NK-92 (cell line): ENCODE data around the gene FDXR.

Experiments used
- DNase-seq: peaks from one replicate; lab custom pipeline; 2025; ENCODE audit not compliant: unreplicated experiment; lab: John Stamatoyannopoulos, UW

Gene FDXR

DNA sequence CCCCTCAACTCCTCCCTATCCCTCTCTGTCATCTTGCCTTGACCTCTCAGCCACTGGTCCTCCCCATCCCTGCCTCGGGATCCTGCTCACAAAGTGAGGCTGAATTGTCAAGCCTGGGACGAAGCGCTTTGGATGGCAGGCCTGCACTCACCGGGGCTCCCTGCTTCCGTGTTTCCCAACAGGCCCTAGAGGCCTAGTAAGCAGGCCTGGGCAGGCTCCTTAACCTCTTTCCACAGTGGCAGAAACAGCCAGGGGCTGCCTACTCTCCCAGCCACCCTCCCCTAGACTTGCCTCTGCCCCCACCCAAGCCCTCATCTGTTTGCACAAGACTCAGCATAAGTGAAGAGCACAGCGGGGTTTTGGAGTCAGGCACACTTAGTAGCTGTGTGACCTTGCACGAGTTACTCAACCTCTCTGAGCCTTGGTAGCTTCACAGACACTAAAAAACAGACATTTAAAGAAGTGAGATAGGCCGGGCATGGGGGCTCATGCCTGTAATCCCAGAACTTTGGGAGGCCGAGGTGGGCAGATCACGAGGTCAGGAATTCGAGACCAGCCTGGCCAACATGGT is 25.7 kb upstream of the FDXR start:
- no peak for DNase-seq

DNA sequence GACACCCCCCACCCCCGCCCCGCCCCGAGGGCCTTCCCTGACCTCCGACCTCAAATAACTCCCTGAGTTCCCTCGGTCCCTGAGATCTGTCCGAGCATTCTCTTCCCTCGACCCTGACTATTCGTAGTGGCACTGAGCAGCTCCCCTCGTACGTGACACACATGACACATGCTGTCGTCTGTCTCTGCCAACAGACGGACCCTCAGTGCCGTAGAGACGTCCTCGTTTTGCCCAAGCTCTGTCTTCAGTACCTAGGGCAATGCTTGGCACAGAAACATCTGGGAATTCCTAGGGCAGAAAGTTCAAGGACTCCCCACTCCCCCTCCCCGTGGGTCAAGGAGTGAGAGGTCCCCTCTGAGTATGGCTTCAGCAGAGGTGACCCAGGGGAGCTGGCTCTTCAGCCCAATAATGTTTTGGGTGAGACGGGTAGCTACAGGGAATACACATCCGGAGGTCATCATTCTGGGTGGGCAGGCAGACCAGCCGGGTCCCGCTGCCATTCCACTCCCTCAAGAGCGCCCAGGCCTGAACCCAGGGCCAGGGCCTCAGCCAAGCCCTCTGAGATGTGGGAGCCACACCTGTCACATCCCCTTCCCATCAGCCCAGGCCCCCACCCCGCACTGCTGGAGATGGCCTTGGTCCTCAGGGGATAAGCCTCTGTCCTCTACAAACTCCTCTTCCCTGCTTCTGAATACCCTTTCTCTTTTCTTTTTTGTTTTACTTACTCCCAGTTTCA is 21.3 kb upstream of the FDXR start:
- no peak for DNase-seq

DNA sequence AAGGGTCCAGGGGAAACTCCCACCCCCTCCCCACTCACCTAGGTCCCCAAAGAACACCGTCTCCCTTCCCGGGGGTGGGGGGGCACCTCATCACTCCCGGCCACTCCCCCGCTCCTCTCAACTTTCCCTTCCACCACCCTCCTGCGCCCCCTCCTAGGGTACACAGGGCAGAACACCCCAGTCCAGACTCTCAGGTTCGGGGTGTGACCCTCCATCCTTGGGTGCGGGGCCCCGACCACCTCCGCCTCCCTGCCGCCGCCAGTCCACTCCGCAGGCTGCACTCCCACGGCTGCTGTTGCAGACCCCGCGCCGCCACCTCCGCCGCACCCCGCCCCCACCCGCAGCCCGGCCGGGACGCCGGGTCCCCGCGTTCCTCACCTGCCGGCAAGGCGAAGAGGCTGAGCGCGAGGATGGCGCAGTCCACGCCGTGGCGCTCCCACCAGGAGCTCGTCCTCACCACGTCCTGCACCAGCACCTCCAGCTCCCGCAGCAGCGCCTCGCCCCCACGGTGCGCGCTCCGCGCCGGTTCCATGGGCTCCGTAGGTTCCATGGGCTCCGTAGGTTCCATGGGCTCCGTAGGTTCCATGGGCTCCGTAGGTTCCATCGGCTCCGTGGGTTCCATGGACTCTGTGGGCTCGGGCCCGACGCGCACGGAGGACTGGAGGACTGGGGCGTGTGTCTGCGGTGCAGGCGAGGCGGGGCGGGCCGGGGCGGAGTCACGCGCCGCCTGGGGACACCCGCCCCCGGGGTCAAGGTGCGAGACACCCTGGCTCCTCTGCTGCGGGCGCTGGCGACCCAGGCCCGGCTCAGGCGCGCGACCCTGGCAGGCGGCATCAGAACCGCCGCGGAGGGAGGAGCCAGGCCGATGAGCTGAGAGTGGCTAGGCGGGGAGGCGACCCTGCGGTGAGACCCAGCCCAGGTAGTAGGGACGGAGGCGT is 20.4 kb upstream of the FDXR start, which contains the start of gene FADS6:
Gene FADS6 (minus strand): TSS at position 660 of the 938 bp plus-strand sequence. CDS start 38 bp downstream, at position 622.
- no peak for DNase-seq

- DNase-seq = no peak
Observed at GRCh38 chr17:74892013-74892841, 19.4 kb upstream of the FDXR start.

DNA sequence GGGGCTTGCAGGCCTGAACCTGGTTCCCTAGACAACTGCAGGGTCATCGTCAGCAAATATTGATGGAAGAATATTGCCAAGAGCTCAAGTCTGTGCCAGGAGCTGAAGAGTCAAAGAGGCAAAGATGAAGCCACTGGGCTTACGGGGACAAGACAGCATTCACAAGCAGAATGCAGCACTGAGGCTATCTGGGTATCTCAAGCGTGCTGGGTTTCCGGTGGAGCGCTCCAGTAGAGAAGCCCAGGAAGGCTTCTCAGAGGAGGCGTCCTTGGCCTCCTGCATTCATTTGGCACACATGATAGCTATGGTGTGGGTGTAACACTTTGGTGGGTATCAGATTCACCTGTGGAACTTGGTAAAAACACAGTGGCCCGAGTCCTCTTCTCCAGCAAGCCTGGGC is 17.8 kb upstream of the FDXR start:
- DNase-seq = no peak

DNA sequence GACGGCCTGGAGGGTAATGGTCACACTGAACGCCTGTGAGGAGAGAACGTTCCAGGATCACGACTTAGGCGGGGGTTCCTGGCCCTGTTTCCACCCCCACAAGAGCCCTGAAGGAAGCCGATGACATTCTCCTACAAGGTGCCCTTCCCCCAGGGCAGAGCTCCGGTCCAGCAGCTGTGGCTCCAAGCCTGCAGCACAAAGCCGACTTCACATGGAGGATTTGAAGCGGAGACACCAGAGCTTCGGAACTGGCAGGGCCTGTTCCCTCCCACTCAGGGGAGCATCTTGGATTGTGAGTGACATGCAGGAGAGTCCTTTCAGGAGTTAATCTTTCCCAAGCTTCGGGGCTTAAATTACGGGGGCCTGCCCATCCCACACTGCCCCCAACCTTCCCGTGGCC is 15.7 kb upstream of the FDXR start:
- DNase-seq = no peak

DNA sequence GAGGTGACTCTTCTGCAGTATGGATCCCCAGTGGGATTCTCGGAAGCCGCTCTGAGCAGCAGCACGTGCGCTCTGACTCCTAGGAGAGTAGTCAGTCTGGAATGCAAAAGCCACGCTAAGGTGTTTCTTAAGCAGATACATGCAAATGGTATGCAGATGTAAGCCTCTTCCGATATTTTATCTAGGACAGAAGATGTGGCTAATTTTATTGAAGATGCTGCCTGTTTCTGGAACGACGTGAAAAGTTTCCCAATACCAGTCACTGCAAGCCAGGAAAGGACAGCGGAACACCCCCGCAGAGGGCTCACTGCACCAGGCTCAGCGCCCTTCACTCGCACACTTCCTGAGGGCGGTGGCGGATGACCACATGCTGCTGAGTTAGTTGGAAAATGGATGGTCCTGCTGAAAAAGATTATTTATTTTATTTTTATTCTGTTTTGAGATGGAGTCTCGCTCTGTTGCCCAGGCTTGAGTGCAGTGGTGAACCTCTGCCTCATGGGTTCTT is 10.5 kb upstream of the FDXR start:
- DNase-seq = no peak

DNA sequence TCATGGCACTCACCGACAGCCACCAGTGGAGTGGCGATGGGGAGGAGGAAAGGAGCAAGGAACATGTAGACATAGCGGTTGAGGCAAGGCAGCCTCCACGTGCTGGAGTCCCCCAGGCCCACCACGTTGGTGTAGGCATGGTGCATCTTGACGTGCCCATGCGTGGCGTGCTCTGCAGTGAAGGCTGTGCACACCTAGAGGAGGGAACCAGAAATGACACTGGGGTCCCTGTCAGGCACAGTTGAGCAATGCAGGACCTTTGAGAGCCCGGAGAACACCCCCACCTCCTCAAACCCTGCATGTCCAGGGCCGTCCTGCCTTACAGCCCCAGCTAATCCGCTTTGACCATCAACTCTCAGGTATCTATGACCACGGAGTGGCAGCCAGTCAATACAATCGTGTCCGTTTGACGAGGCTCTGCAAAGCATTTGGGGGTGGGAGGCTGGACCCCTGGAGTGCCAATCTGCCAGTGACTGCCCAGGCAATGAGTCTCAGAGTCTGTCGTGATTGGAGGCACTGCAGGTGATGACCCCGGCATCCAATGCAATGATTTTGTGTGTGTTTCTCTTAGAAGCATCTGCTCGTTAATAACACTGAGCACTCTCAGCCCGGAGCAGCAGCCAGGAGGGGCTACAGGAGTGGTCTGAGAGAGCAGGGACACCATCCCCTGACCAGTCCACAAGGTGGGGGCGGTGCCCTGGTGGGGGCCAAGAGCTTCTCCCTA is 9.9 kb upstream of the FDXR start:
- DNase-seq = no peak

- DNase-seq = no peak
Observed at GRCh38 chr17:74881073-74881472, 8.3 kb upstream of the FDXR start.

GRCh38 chr17:74879308-74879707 is 6.5 kb upstream of the FDXR start:
- DNase-seq = no peak

DNA sequence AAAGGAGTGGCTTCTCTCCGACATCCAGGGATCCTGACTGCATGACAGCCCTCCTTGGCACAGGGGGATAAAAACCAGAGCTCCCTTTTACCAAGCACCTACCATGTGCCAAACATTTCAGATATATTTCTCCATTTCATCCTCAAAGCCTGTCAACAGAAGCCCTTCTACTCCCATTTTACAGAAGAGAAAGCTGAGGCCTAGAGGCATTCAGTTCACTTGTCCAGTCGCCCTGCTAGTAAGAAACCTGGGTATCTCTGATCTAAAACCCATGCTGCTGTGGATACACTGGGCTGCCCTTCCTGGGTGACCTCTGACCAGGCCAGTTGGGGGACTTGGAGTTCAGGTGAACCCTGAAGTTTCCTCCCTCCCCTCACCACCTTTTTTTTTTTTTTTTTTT is 5.9 kb upstream of the FDXR start:
- no peak for DNase-seq

DNA sequence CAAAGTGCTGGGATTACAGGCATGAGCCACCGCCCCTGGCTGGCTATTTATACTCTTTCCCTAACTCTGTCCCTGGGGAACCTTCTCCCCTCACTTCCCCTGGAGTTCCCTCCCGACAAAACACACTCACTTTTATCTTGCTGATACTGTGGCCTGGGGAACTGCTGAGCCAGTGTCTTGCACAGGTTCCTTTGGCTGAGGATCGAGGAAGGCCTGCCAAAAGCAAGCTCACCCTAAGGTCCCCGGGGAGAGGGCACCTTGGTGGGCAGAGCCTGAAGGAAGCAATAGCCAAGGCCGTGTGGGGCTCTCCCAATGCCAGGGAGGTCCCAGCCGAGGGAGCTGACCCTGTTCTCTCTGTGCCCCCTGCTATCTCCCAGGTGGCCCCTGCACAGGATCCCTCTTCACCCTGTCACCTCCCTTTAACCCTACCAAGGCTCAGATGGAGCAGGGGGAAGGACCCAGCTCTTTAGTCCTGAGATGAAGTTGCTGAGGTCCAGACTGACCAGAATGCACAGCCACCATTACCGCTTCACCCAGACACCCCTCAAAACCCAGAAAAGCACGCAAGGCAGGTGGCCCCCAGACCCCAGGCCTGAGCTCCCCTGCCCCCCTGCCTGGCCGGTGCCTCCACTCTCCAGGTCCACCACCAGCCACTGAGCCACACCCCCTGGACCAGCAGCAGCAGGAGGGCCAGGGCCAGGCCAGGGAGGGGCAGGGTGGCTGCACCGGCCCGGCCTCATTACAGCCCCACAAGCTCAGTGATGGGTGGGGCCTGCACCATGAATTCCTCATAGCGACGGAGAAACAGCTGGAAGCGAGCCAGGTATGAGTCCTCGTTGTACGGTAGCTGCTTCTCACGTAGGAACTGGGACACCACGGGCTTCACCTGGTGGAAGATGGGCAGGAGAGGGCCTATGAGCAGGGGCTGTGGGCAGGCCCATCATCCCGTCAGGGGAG is 5.1 kb upstream of the FDXR start:
- no peak for DNase-seq

GRCh38 chr17:74875977-74876593 is 3.3 kb upstream of the FDXR start:
- DNase-seq = no peak

DNA sequence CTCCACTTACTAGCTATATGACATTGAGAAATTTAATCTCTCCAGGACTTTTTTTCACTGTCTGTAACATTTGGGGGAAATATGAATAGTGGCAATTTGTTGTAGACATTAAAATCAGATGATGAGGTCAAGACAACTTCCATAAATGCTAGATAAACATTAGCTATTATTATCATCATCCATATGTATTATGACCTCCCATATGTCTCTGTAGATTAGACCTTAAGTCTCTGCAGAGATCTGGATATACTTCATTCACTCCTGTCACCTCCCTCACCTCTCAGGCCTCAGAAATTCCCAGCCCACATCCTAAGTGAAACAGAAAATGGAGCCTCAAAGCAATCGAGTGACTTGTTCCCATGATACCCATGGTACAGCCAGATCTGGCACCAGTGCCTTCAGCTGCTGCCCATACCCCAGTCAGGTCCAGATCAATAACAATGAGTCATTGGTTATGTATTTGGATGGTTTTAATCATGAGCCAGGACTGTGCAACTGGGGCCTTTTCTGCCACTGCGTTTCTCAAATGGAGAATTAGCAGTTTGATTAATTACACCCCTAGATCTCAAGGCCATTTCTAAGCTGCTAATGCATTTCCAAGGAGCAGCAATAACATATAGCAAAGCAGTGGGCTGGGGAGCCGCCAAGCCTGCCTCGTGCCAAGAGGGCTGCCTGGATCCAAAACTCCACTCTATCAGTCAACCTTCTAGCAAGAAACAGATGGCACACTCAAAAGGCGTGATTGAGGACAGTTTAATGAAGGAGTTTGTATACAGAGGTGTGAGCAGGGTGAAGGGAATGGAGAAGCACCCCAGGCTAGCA is 2.6 kb upstream of the FDXR start:
- DNase-seq = no peak

DNA sequence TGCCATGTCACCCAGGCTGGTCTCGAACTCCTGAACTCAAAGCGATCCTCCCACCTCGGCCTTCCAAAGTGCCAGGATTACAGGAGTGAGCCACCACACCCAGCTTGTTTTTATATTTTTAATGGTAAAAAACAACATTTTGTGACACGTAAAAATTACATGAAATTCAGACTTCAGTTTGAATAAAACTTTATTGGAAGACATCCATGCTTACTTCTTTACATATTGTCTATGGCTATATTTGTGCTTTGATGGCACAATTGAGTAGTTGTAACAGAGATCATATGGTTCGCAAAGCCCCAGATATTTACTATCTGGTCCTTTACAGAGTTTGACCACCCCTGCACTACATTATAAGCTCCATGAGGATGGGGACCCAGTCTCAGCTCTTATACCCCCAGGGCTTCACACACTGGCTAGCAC is 1.8 kb upstream of the FDXR start:
- no peak for DNase-seq

GRCh38 chr17:74873874-74874614 is 1.2 kb upstream of the FDXR start:
- DNase-seq = no peak
